Measurements from ENCODE around the gene OTX1.

The OTX1 gene

DNA sequence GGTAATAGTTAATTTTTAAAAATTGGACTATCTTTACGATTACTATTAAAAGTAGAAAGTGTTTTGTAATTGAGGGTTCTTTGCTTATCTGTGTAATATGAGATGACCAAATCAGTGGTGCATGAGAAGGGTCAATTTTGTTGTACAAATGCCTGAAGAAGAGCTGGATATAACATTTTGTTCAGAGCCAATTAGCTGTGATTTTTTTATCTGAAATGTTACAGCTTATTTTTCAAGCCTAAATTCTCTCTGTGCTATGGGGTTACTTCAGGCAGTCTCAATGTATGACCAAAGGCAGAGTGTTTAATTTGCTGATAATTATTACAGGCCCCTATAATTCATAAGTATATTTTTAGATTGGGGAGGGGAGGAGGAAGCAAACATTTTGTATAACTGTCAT, 41.8 kb downstream of the OTX1 start:
- Histone ChIP-seq H3K4me3 (ENCODE audit: extremely low read depth, insufficient read depth, low read length, poor library complexity, severe bottlenecking) (no peak overlapping the region), H3K36me3 (ENCODE audit: control insufficient read depth, insufficient read depth, low read length) (no peaks in the 10 kb centered on the region), H3K9me3 (ENCODE audit: control insufficient read depth, low read length) (no peaks in the 10 kb centered on the region), H3K4me1 (ENCODE audit: control insufficient read depth, insufficient read depth, low read length, poor library complexity, severe bottlenecking) (no peaks in the 10 kb centered on the region), H3K27ac (ENCODE audit: low read depth, low read length, severe bottlenecking) (no peak overlapping the region)
- 100% methylated on average over 1 of the region's 1 CpG for WGBS, 2 experiments (ENCODE audit: insufficient coverage in 2 of 2)

- H3K4me3 ChIP-seq (ENCODE audit: extremely low read depth, insufficient read depth, low read length, poor library complexity, severe bottlenecking) = no peak overlapping the region
- no peaks in the 10 kb centered on the region for H3K9me3 ChIP-seq (ENCODE audit: control insufficient read depth, low read length)
- no peaks in the 10 kb centered on the region for H3K4me1 ChIP-seq (ENCODE audit: control insufficient read depth, insufficient read depth, low read length, poor library complexity, severe bottlenecking)
- WGBS, 2 experiments (ENCODE audit: insufficient coverage in 2 of 2) = no CpG with 5 or more reads among the region's 1 CpG
- H3K27ac ChIP-seq (ENCODE audit: low read depth, low read length, severe bottlenecking) = no peak overlapping the region
- no peaks in the 10 kb centered on the region for H3K36me3 ChIP-seq (ENCODE audit: control insufficient read depth, insufficient read depth, low read length)
These were observed 42.2 kb downstream of the OTX1 start for GRCh38 chr2:63092857-63093256.

- no peaks in the 10 kb centered on the region for H3K4me1 ChIP-seq (ENCODE audit: control insufficient read depth, insufficient read depth, low read length, poor library complexity, severe bottlenecking)
- no CpG with 5 or more reads among the region's 1 CpG for WGBS, 2 experiments (ENCODE audit: insufficient coverage in 2 of 2)
- no peak overlapping the region for H3K27ac ChIP-seq (ENCODE audit: low read depth, low read length, severe bottlenecking)
- no peak overlapping the region for H3K4me3 ChIP-seq (ENCODE audit: extremely low read depth, insufficient read depth, low read length, poor library complexity, severe bottlenecking)
- H3K9me3 ChIP-seq (ENCODE audit: control insufficient read depth, low read length) = no peaks in the 10 kb centered on the region
- H3K36me3 ChIP-seq (ENCODE audit: control insufficient read depth, insufficient read depth, low read length) = no peaks in the 10 kb centered on the region
These were observed 42.9 kb downstream of the OTX1 start for GRCh38 chr2:63093502-63093901.

DNA sequence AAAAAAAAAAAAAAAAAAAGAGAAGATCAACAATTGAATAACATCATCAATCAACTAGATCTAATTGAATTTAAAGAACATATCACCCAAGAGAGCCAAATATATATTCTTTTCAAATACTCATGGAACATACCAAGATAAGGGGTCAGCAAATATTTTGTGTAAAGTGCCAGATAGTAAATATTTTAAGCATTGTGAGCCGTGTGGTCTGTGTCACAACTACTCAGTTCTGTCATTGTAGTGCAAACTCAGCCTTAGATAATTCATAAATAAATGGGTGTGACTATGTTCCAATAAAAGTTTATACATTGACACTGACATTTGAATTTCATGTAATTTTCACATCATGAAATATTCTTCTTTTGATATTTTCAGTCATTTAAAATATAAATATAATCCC, 45.9 kb downstream of the OTX1 start:
- no peaks in the 10 kb centered on the region for H3K9me3 ChIP-seq (ENCODE audit: control insufficient read depth, low read length)
- no peaks in the 10 kb centered on the region for H3K4me1 ChIP-seq (ENCODE audit: control insufficient read depth, insufficient read depth, low read length, poor library complexity, severe bottlenecking)
- no peaks in the 10 kb centered on the region for H3K36me3 ChIP-seq (ENCODE audit: control insufficient read depth, insufficient read depth, low read length)
- WGBS, 2 experiments (ENCODE audit: insufficient coverage in 2 of 2) = no CpG with 5 or more reads among the region's 1 CpG
- H3K27ac ChIP-seq (ENCODE audit: low read depth, low read length, severe bottlenecking) = no peak overlapping the region
- H3K4me3 ChIP-seq (ENCODE audit: extremely low read depth, insufficient read depth, low read length, poor library complexity, severe bottlenecking) = no peak overlapping the region

DNA sequence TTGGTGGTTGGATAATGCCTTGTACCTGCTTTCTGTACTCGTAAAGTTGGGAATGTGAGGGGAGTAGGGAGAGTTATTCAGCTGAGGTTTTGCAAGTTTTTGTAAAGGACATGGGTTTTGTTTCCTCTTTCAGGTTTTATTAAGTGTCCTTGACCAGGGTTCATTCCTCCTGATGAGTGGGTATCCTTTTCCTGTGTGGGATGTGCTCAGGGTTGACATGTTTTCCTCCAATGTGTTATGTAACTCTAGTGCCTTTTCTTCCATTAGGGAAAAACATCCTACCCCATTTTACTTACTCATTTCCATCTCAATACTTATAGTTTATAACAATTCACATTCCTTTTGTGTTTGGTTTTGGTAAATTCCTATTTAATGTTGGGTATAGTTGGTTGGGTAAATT, 48.4 kb downstream of the OTX1 start:
- no peak overlapping the region for H3K4me3 ChIP-seq (ENCODE audit: extremely low read depth, insufficient read depth, low read length, poor library complexity, severe bottlenecking)
- 90 to 100% methylated on average over 1 of the region's 1 CpG for WGBS, 2 experiments (ENCODE audit: insufficient coverage in 2 of 2)
- no peaks in the 10 kb centered on the region for H3K4me1 ChIP-seq (ENCODE audit: control insufficient read depth, insufficient read depth, low read length, poor library complexity, severe bottlenecking)
- no peaks in the 10 kb centered on the region for H3K9me3 ChIP-seq (ENCODE audit: control insufficient read depth, low read length)
- H3K27ac ChIP-seq (ENCODE audit: low read depth, low read length, severe bottlenecking) = no peak overlapping the region
- H3K36me3 ChIP-seq (ENCODE audit: control insufficient read depth, insufficient read depth, low read length) = no peaks in the 10 kb centered on the region

DNA sequence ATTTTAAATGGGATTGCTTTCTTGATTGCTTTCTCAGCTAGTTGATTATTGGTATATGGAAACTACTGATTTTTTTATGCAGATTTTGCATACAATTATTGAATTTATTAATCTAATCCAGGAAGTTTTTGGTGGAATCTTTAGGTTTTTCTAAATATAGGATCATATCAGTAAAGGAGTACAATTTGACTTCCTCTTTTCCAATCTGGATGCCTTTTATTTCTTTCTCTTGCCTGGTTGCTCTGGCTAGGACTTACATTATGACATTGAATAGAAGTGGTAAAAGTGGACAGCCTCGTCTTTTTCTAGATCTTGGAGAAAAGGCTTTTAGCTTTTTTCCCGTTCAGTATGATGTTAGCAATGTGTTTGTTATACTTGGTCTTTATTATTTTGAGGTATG, 51.3 kb downstream of the OTX1 start:
- no peaks in the 10 kb centered on the region for H3K9me3 ChIP-seq (ENCODE audit: control insufficient read depth, low read length)
- H3K4me1 ChIP-seq (ENCODE audit: control insufficient read depth, insufficient read depth, low read length, poor library complexity, severe bottlenecking) = no peaks in the 10 kb centered on the region
- H3K4me3 ChIP-seq (ENCODE audit: extremely low read depth, insufficient read depth, low read length, poor library complexity, severe bottlenecking) = no peak overlapping the region
- H3K36me3 ChIP-seq (ENCODE audit: control insufficient read depth, insufficient read depth, low read length) = no peaks in the 10 kb centered on the region
- no peak overlapping the region for H3K27ac ChIP-seq (ENCODE audit: low read depth, low read length, severe bottlenecking)
- 83 to 90% methylated on average over 2 of the region's 2 CpGs for WGBS, 2 experiments (ENCODE audit: insufficient coverage in 2 of 2)

GRCh38 chr2:63104482-63104881, 53.9 kb downstream of the OTX1 start:
- H3K4me3 ChIP-seq (ENCODE audit: extremely low read depth, insufficient read depth, low read length, poor library complexity, severe bottlenecking) = no peak overlapping the region
- H3K4me1 ChIP-seq (ENCODE audit: control insufficient read depth, insufficient read depth, low read length, poor library complexity, severe bottlenecking) = no peaks in the 10 kb centered on the region
- H3K9me3 ChIP-seq (ENCODE audit: control insufficient read depth, low read length) = no peaks in the 10 kb centered on the region
- H3K27ac ChIP-seq (ENCODE audit: low read depth, low read length, severe bottlenecking) = no peak overlapping the region
- no peaks in the 10 kb centered on the region for H3K36me3 ChIP-seq (ENCODE audit: control insufficient read depth, insufficient read depth, low read length)
- no CpG with 5 or more reads among the region's 1 CpG for WGBS, 2 experiments (ENCODE audit: insufficient coverage in 2 of 2)

Measured in mesodermal cell (in vitro differentiated cells).